ENCODE data around the gene ZNF134. TPM values are rescaled to one million over a fixed set of nuclear protein-coding genes. Genes with fewer than 3 reads are reported as not detected.
A peak's percentile ranks its signal among the peaks of the same experiment; 100 is the strongest.

ZNF134 gene
- total RNA-seq, 3 donors from 2014 or later: 9.0 to 20.0 (median 9.2) TPM

- no peak for TF ChIP-seq CTCF (IDR thresholded peaks at IDR 0.05)
- ATAC-seq (peak; percentile 100), DNase-seq (peak; percentile 94 to 99 (median 96))
- Histone ChIP-seq H3K4me1 (ENCODE audit: low read depth) (peaks cover 3% of the 10 kb centered on the region), H3K36me3 (ENCODE audit: low read depth) (peaks cover 17% of the 10 kb centered on the region), H3K9me3 (peaks cover 49% of the 10 kb centered on the region), H3K4me3 (peak within 1 kb of the TSS; percentile 91)
- intact Hi-C loops (cut with DNase I, micrococcal nuclease): no loop called here
These were observed 35.4 kb upstream of the ZNF134 start, which contains the start of gene ZNF416 for GRCh38 chr19:57578487-57579205. ZNF416 (minus strand) TSS chr19:57578911; CDS start chr19:57578704, 207 bp downstream.

- no peak for TF ChIP-seq CTCF (IDR thresholded peaks at IDR 0.05)
- Histone ChIP-seq H3K36me3 (ENCODE audit: low read depth) (peaks cover 3% of the 10 kb centered on the region), H3K9me3 (peaks cover 44% of the 10 kb centered on the region), H3K4me1 (ENCODE audit: low read depth) (peaks cover 1% of the 10 kb centered on the region), H3K4me3 (no peak overlapping the region)
- ATAC-seq (no peak), DNase-seq (no peak)
- intact Hi-C loops (cut with DNase I, micrococcal nuclease): no loop called here
These were observed 30.9 kb upstream of the ZNF134 start for GRCh38 chr19:57583104-57583520.

DNA sequence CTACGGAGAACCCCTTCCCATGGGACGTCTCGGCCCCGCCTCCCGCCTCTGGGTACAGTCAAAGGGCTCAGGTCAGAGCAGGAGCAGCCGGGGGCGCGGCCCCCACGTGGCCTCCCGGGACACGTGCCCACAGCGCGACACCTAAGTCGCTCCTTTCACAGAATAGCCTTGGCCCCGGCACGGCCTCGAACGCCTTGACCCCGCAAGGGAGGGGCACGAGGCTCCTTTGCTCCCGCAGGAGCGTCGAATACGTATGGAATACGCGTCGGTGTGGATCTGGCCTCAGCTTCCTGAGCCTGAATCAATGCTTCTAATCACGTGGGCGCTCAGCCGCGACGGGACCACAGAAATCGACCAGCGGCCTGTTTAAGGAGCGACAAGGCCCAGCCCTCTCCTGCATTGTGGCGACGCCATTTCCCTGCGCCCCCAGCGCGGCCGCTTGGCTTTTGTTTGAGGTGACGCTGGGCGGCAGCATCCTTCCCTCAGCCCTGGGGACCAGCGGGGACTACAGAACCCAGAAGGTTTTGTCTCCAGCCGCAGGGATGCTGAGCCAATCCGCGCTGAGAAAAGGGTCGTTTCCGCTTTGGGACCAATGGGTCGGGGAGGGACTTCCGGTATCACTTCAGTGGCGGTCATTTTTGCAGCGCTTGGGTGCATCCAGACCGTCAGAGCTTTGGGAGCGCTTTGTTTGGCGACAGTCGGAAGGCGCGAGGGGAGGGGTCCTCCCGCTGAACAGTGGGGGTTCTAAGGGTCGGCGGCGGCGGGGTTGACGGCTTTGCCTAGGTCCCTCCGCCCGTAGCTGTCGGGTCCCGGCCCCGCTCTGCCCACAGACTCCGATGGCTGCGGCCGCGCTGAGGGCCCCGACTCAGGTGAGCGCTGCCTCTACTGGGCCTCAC lies 30.3 kb upstream of the ZNF134 start, which contains the start of gene ZIK1:
ZIK1 (plus strand) TSS at position 625 of the 896 bp plus-strand sequence; CDS start at position 837, 212 bp downstream.
- ATAC-seq: peak; percentile 86
- no peaks in the 10 kb centered on the region for H3K4me1 ChIP-seq (ENCODE audit: low read depth)
- peaks cover 3% of the 10 kb centered on the region for H3K36me3 ChIP-seq (ENCODE audit: low read depth)
- DNase-seq: peak; percentile 77 to 91 (median 87)
- no peak for TF ChIP-seq CTCF (IDR thresholded peaks at IDR 0.05)
- H3K9me3 ChIP-seq: peaks cover 50% of the 10 kb centered on the region
- H3K4me3 ChIP-seq: no peak within 1 kb of the TSS
- intact Hi-C loops (cut with DNase I, micrococcal nuclease): no loop called here

DNA sequence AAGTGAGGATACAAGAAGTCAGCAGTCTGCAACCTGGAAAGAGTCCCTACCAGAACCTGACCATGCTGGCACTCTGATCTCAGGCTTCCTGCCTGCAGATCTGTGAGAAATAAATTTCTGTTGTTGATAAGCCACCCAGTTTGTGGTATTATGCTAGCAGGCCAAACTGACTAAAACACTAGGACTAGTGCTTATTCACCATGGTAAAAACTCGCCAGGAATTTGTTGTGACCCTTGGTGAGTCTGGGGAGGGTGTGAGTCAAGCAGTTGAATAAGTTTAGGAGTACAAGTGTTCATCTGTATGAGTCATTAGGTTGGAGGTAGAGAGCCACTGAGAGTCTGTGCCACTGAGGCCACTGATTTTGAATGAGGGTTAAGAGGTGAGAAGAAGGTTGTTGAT lies 26.5 kb upstream of the ZNF134 start:
- intact Hi-C loops (cut with DNase I, micrococcal nuclease): no loop called here
- H3K36me3 ChIP-seq (ENCODE audit: low read depth): no peaks in the 10 kb centered on the region
- no peaks in the 10 kb centered on the region for H3K4me1 ChIP-seq (ENCODE audit: low read depth)
- TF ChIP-seq CTCF (IDR thresholded peaks at IDR 0.05): no peak
- H3K4me3 ChIP-seq: no peak overlapping the region
- ATAC-seq (no peak), DNase-seq (no peak)
- peaks cover 84% of the 10 kb centered on the region for H3K9me3 ChIP-seq

DNA sequence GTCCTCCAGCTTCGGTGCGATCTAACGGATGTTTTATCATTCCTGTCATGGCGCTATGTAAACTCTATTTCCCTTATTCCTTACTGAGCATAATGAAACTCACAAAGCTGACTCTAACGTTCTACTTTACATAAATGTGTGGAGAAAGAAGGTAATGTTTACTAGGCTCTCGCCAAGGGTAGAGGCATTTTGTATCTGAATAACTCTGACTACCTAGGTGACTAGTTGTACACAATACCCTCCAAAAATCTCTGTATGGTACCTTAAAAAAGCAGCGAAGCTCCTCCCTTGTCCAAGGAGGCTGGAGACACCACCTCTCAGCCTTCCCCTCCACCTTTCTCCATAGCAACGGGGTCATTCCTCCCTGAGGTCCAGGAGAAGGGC lies 14.7 kb upstream of the ZNF134 start:
- Histone ChIP-seq H3K9me3 (peaks cover 35% of the 10 kb centered on the region), H3K4me1 (ENCODE audit: low read depth) (peaks cover 8% of the 10 kb centered on the region), H3K36me3 (ENCODE audit: low read depth) (no peaks in the 10 kb centered on the region), H3K4me3 (peak overlapping the region; percentile 31)
- intact Hi-C loops (cut with DNase I, micrococcal nuclease): no loop called here
- DNase-seq: no peak
- ATAC-seq: no peak
- no peak for TF ChIP-seq CTCF (IDR thresholded peaks at IDR 0.05)

Data from mucosa of descending colon (tissue), 3 donors.